Activated CD8-positive, alpha-beta memory T cell treated with anti-CD3 and anti-CD28 coated beads, Interleukin-2, amount 10 ng/mL, durations not matched to agents 7 days and 5 days (primary cell): Measurements from ENCODE around the gene CENPVL3. TPM values are rescaled to one million over a fixed set of nuclear protein-coding genes. Genes with fewer than 3 reads are reported as not detected.

Experiments used
- total RNA-seq, 2 experiments: library from RNA; stranded (reverse); gene quantifications; one replicate each; pipeline ENCODE4 v1.2.3, GENCODE V29; 2021

The CENPVL3 gene
- total RNA-seq, 2 experiments from 2014 or later: not detected

Other genes with a start within 250 kb of the CENPVL3 start
- 1 to 10 TPM in 1 of 2 experiments, under 1 TPM in 1; 0.79 to 1.5 TPM for gene NUDT11, start 122.3 kb downstream of the CENPVL3 start, total RNA-seq
- not detected for gene CENPVL2, start 63.9 kb upstream of the CENPVL3 start, total RNA-seq
- gene CENPVL1, start 91.6 kb upstream of the CENPVL3 start, total RNA-seq: not detected
- gene GSPT2, start 124.5 kb upstream of the CENPVL3 start, total RNA-seq: 10 to 100 TPM in 1 of 2 experiments, 1 to 10 TPM in 1; 9.7 to 10.8 TPM